ENCODE results near the gene PODXL. TPM values are rescaled to one million over a fixed set of nuclear protein-coding genes. Genes with fewer than 3 reads are reported as not detected.

The PODXL gene
- polyA plus RNA-seq, 2 of the 4 experiments (the other 2 are of a cell fraction) = 13.2 to 35.3 TPM

DNA sequence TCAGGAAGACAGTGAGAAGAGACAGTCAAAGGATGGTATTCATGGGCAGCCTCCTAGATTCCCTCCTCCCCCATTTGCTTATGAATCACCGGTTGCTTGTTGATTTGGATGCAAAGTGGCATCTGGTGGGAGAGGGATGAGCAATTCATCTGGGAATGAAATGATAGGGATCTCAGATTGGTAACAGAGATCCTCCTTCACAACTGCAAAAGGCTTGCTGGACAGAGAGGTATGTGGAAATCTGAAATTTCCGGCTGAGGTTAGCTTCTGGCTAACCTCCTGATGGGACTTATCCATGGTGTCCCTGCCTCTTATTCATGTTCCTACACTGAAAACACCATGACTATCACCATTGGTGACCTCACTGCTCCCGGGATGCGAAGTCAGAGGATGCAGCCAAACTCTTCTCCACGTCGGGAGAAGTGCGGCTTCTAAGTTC is 48.4 kb upstream of the PODXL start:
- Histone ChIP-seq H3K27ac (peak overlapping the region; percentile 41 to 59; a peak in 5 of 6 replicates), H3K4me1 (peaks cover 34% of the 10 kb centered on the region), H3K4me2 (peak overlapping the region; percentile 49), H3K9me3 (no peaks in the 10 kb centered on the region), H3K4me3 (no peak overlapping the region)
- ChIA-PET POLR2A (no interaction called here), CTCF (interaction anchor here (1.5 to 1.6 kb wide), 2 partner anchors 12 to 21 kb away, joined by 4 to 6 read pairs; no protein-coding TSS in a partner anchor)
- FAIRE-seq (peak; percentile 39), DNase-seq (ENCODE audit: low read depth in 1 of 2, low spot score in 1 of 2) (peak; percentile 49 to 56), ATAC-seq (peak; percentile 65 to 66)
- 75% methylated on average over 7 of the region's 7 CpGs for WGBS (ENCODE audit: missing lambda C conversion rate)
- no peak for TF ChIP-seq ZNF302 (CRISPR knock-in tag; IDR thresholded peaks at IDR 0.05)
- peak; percentile 70; the same call in 1 of the 2 replicates for TF ChIP-seq GATA3 (IDR thresholded peaks at IDR 0.05; ENCODE audit: borderline replicate concordance)
- 0 out of 2 replicates have a peak, but pooled peaks have one; percentile 17 for TF ChIP-seq FOSL2 (IDR thresholded peaks at IDR 0.05)
- TF ChIP-seq FOSL2 (CRISPR knock-in tag; IDR thresholded peaks at IDR 0.05) = 0 out of 2 replicates have a peak, but pooled peaks have one; percentile 20

DNA sequence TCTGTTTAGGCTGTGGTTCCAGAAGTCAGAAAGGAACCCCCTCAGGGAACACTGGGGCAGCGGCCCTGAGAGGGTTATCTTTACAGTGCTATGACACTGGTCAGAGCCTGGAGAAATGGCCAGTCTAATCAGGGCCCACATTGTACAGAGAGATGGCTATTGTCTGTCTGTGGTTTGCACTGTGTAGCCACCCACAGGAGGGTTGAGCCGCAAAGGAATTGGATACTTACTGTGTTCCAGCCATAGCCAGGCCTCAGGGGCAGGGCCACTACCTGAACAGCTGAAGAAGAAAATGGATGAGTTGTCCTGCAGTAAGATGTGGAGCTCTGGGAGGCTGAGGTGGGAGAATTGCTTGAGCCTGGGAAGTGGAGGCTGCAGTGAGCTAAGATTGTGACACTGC is 47.5 kb upstream of the PODXL start:
- H3K4me3 ChIP-seq = no peak overlapping the region
- no peak overlapping the region for H3K27ac ChIP-seq
- DNase-seq (ENCODE audit: low read depth in 1 of 2, low spot score in 1 of 2) = no peak
- FAIRE-seq = no peak
- peaks cover 34% of the 10 kb centered on the region for H3K4me1 ChIP-seq
- H3K4me2 ChIP-seq = no peak overlapping the region
- TF ChIP-seq RCOR1 (IDR thresholded peaks at IDR 0.05; ENCODE audit: low read depth, low read length) = no peak
- H3K9me3 ChIP-seq = no peaks in the 10 kb centered on the region
- peak in 1 of 2 experiments; percentile 11; a peak in 1 of 6 replicates for ATAC-seq
- ChIA-PET POLR2A (no interaction called here), CTCF (interaction anchor here (0.6 to 1.6 kb wide), 3 partner anchors 13 to 40 kb away, joined by 3 to 6 read pairs (median 4); no protein-coding TSS in a partner anchor)
- WGBS (ENCODE audit: missing lambda C conversion rate) = 98% methylated on average over 2 of the region's 2 CpGs

DNA sequence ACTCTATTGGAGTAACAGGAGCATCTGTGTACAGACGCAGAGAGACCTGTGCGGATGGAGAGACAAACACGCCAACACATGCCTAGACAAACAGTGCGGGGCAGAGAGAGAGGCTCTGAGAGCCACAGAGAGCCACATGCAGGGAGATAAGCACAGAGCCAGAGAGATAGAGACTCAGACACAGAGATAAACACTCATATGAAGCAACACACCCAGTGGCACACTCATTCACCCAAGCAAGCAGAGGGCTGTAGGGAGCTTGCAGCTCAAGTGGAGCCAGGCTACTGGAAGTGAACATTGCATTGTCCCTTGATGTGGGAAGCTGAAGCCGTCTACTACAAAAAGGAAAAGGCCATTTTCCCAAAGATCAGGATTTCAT is 46.6 kb upstream of the PODXL start:
- Histone ChIP-seq H3K4me1 (peaks cover 34% of the 10 kb centered on the region), H3K9me3 (no peaks in the 10 kb centered on the region), H3K4me2 (no peak overlapping the region), H3K27ac (no peak overlapping the region), H3K4me3 (no peak overlapping the region)
- TF ChIP-seq MAFK (IDR thresholded peaks at IDR 0.05; ENCODE audit: partially characterized antibody) (no peak), CEBPB (IDR thresholded peaks at IDR 0.05) (no peak), KDM1A (IDR thresholded peaks at IDR 0.05; ENCODE audit: low read depth) (no peak), NPAS2 (CRISPR knock-in tag; IDR thresholded peaks at IDR 0.05; ENCODE audit: borderline replicate concordance) (no peak), RNF2 (IDR thresholded peaks at IDR 0.05; ENCODE audit: borderline replicate concordance, low read depth) (no peak), RCOR1 (IDR thresholded peaks at IDR 0.05; ENCODE audit: low read depth, low read length) (no peak), EHMT2 (IDR thresholded peaks at IDR 0.05; ENCODE audit: low read depth) (no peak), BHLHE40 (IDR thresholded peaks at IDR 0.05; ENCODE audit: low read depth, low read length) (no peak), ZFP36 (IDR thresholded peaks at IDR 0.05; ENCODE audit: borderline replicate concordance, partially characterized antibody) (no peak), HOXB5 (CRISPR knock-in tag; IDR thresholded peaks at IDR 0.05) (no peak), SMC3 (IDR thresholded peaks at IDR 0.05) (no peak), JUN (IDR thresholded peaks at IDR 0.05) (no peak), CHD2 (IDR thresholded peaks at IDR 0.05; ENCODE audit: low read length, partially characterized antibody) (no peak), GATA3 (IDR thresholded peaks at IDR 0.05; ENCODE audit: borderline replicate concordance) (no peak), TP53 (CRISPR knock-in tag; IDR thresholded peaks at IDR 0.05) (no peak), TFCP2L1 (CRISPR knock-in tag; IDR thresholded peaks at IDR 0.05) (no peak), CBX2 (IDR thresholded peaks at IDR 0.05; ENCODE audit: borderline replicate concordance, low read depth) (no peak)
- TF ChIP-seq, protein P1, sequence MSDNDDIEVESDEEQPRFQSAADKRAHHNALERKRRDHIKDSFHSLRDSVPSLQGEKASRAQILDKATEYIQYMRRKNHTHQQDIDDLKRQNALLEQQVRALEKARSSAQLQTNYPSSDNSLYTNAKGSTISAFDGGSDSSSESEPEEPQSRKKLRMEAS (IDR thresholded peaks at IDR 0.05) = no peak
- TF ChIP-seq, protein P2, sequence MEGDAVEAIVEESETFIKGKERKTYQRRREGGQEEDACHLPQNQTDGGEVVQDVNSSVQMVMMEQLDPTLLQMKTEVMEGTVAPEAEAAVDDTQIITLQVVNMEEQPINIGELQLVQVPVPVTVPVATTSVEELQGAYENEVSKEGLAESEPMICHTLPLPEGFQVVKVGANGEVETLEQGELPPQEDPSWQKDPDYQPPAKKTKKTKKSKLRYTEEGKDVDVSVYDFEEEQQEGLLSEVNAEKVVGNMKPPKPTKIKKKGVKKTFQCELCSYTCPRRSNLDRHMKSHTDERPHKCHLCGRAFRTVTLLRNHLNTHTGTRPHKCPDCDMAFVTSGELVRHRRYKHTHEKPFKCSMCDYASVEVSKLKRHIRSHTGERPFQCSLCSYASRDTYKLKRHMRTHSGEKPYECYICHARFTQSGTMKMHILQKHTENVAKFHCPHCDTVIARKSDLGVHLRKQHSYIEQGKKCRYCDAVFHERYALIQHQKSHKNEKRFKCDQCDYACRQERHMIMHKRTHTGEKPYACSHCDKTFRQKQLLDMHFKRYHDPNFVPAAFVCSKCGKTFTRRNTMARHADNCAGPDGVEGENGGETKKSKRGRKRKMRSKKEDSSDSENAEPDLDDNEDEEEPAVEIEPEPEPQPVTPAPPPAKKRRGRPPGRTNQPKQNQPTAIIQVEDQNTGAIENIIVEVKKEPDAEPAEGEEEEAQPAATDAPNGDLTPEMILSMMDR (IDR thresholded peaks at IDR 0.05) = no peak
- TF ChIP-seq, protein P3, sequence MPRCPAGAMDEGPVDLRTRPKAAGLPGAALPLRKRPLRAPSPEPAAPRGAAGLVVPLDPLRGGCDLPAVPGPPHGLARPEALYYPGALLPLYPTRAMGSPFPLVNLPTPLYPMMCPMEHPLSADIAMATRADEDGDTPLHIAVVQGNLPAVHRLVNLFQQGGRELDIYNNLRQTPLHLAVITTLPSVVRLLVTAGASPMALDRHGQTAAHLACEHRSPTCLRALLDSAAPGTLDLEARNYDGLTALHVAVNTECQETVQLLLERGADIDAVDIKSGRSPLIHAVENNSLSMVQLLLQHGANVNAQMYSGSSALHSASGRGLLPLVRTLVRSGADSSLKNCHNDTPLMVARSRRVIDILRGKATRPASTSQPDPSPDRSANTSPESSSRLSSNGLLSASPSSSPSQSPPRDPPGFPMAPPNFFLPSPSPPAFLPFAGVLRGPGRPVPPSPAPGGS (IDR thresholded peaks at IDR 0.05) = no peak
- no peak for DNase-seq (ENCODE audit: low read depth in 1 of 2, low spot score in 1 of 2)
- no peak for ATAC-seq
- POLR2A ChIA-PET = no interaction called here
- CTCF ChIA-PET = interaction anchor here (1.6 kb wide), 1 partner anchor 14 kb away, joined by 6 read pairs; no protein-coding TSS in a partner anchor
- FAIRE-seq = no peak
- 91% methylated on average over 5 of the region's 5 CpGs for WGBS (ENCODE audit: missing lambda C conversion rate)

Data from A549 (cell line).